ENCODE measurements around the gene GSS.

The GSS gene

GRCh38 chr20:34984756-34985261, 29.2 kb upstream of the GSS start:
- H3K9me2 ChIP-seq (ENCODE audit: low read depth, low read length), result no peaks in the 10 kb centered on the region
- no peak overlapping the region for H3K9ac ChIP-seq (ENCODE audit: low read length)
- H3K36me3 ChIP-seq (ENCODE audit: insufficient read depth, low read length), result no peaks in the 10 kb centered on the region
- H3K4me3 ChIP-seq (ENCODE audit: low read depth, low read length, poor library complexity, severe bottlenecking), result no peak overlapping the region
- H4K20me1 ChIP-seq (ENCODE audit: insufficient read depth, low read length), result no peaks in the 10 kb centered on the region
- no peak overlapping the region for H2AFZ ChIP-seq (ENCODE audit: low read length)
- H3K4me2 ChIP-seq (ENCODE audit: low read length), result no peak overlapping the region
- no peak overlapping the region for H3K27ac ChIP-seq (ENCODE audit: low read depth, low read length, poor library complexity, severe bottlenecking)
- no peaks in the 10 kb centered on the region for H3F3A ChIP-seq (ENCODE audit: insufficient read depth, low read length)
- no peaks in the 10 kb centered on the region for H3K79me2 ChIP-seq (ENCODE audit: insufficient read depth, low read length)
- H3K27me3 ChIP-seq (ENCODE audit: insufficient read depth, low read length), result no peaks in the 10 kb centered on the region
- H3K9me3 ChIP-seq (ENCODE audit: low read length), result no peaks in the 10 kb centered on the region
- H3K4me1 ChIP-seq (ENCODE audit: insufficient read depth, low read length, severe bottlenecking), result no peaks in the 10 kb centered on the region
- TF ChIP-seq EZH2 (IDR thresholded peaks at IDR 0.05; ENCODE audit: borderline replicate concordance, low read length) (no peak), CTCF (IDR thresholded peaks at IDR 0.05; ENCODE audit: low read length) (no peak)

- H2AFZ ChIP-seq (ENCODE audit: low read length), result no peak overlapping the region
- H3K4me1 ChIP-seq (ENCODE audit: insufficient read depth, low read length, severe bottlenecking), result no peaks in the 10 kb centered on the region
- H3K9ac ChIP-seq (ENCODE audit: low read length), result no peak overlapping the region
- H3K4me2 ChIP-seq (ENCODE audit: low read length), result no peak overlapping the region
- H3K79me2 ChIP-seq (ENCODE audit: insufficient read depth, low read length), result no peaks in the 10 kb centered on the region
- no peaks in the 10 kb centered on the region for H3K36me3 ChIP-seq (ENCODE audit: insufficient read depth, low read length)
- H3K4me3 ChIP-seq (ENCODE audit: low read depth, low read length, poor library complexity, severe bottlenecking), result no peak overlapping the region
- TF ChIP-seq EZH2 (IDR thresholded peaks at IDR 0.05; ENCODE audit: borderline replicate concordance, low read length) (no peak), CTCF (IDR thresholded peaks at IDR 0.05; ENCODE audit: low read length) (no peak)
- H3K9me3 ChIP-seq (ENCODE audit: low read length), result no peaks in the 10 kb centered on the region
- no peak overlapping the region for H3K27ac ChIP-seq (ENCODE audit: low read depth, low read length, poor library complexity, severe bottlenecking)
- H3F3A ChIP-seq (ENCODE audit: insufficient read depth, low read length), result no peaks in the 10 kb centered on the region
- H3K27me3 ChIP-seq (ENCODE audit: insufficient read depth, low read length), result no peaks in the 10 kb centered on the region
- no peaks in the 10 kb centered on the region for H3K9me2 ChIP-seq (ENCODE audit: low read depth, low read length)
- H4K20me1 ChIP-seq (ENCODE audit: insufficient read depth, low read length), result no peaks in the 10 kb centered on the region
These were observed 28.6 kb upstream of the GSS start for GRCh38 chr20:34983995-34984735.

GRCh38 chr20:34983089-34983820, 27.6 kb upstream of the GSS start:
- H3K9ac ChIP-seq (ENCODE audit: low read length), result no peak overlapping the region
- H3K27ac ChIP-seq (ENCODE audit: low read depth, low read length, poor library complexity, severe bottlenecking), result no peak overlapping the region
- no peaks in the 10 kb centered on the region for H3K9me3 ChIP-seq (ENCODE audit: low read length)
- no peaks in the 10 kb centered on the region for H3K36me3 ChIP-seq (ENCODE audit: insufficient read depth, low read length)
- no peaks in the 10 kb centered on the region for H3K9me2 ChIP-seq (ENCODE audit: low read depth, low read length)
- no peaks in the 10 kb centered on the region for H3K79me2 ChIP-seq (ENCODE audit: insufficient read depth, low read length)
- no peaks in the 10 kb centered on the region for H3F3A ChIP-seq (ENCODE audit: insufficient read depth, low read length)
- H4K20me1 ChIP-seq (ENCODE audit: insufficient read depth, low read length), result no peaks in the 10 kb centered on the region
- TF ChIP-seq CTCF (IDR thresholded peaks at IDR 0.05; ENCODE audit: low read length) (no peak), EZH2 (IDR thresholded peaks at IDR 0.05; ENCODE audit: borderline replicate concordance, low read length) (no peak)
- no peak overlapping the region for H3K4me3 ChIP-seq (ENCODE audit: low read depth, low read length, poor library complexity, severe bottlenecking)
- no peaks in the 10 kb centered on the region for H3K4me1 ChIP-seq (ENCODE audit: insufficient read depth, low read length, severe bottlenecking)
- H2AFZ ChIP-seq (ENCODE audit: low read length), result no peak overlapping the region
- H3K4me2 ChIP-seq (ENCODE audit: low read length), result no peak overlapping the region
- H3K27me3 ChIP-seq (ENCODE audit: insufficient read depth, low read length), result no peaks in the 10 kb centered on the region

Measured in OCI-LY1 (cell line).